ENCODE results near the gene VPS4B.
"Not testable (repeated sequence)": the region's sequence is repeated elsewhere in the genome, so short reads cannot be mapped to it uniquely, and the experiment has no call there.

VPS4B gene

GRCh38 chr18:63457977-63458376, 35.7 kb upstream of the VPS4B start:
- no peak for TF ChIP-seq CTCF (IDR thresholded peaks at IDR 0.05; ENCODE audit: low read depth, low read length, missing control alignments)
- DNase-seq (ENCODE audit: low read depth), result no peak

GRCh38 chr18:63454497-63454896, 32.2 kb upstream of the VPS4B start:
- TF ChIP-seq CTCF (IDR thresholded peaks at IDR 0.05; ENCODE audit: low read depth, low read length, missing control alignments), result no peak
- no peak for DNase-seq (ENCODE audit: low read depth)
- no peak overlapping the region for H3K4me3 ChIP-seq (ENCODE audit: low read depth, low read length)

More at GRCh38 chr18:63457977-63458376, 35.7 kb upstream of the VPS4B start:
- no peak overlapping the region for H3K4me3 ChIP-seq (ENCODE audit: low read depth, low read length)

GRCh38 chr18:63452751-63453150, 30.5 kb upstream of the VPS4B start:
- H3K4me3 ChIP-seq (ENCODE audit: low read depth, low read length); DNase-seq (ENCODE audit: low read depth): not testable (repeated sequence)

- H3K4me3 ChIP-seq (ENCODE audit: low read depth, low read length), result no peak overlapping the region
- no peak for DNase-seq (ENCODE audit: low read depth)
- TF ChIP-seq CTCF (IDR thresholded peaks at IDR 0.05; ENCODE audit: low read depth, low read length, missing control alignments), result no peak
Observed at GRCh38 chr18:63451799-63452660, 29.8 kb upstream of the VPS4B start.

- TF ChIP-seq CTCF (IDR thresholded peaks at IDR 0.05; ENCODE audit: low read depth, low read length, missing control alignments), result no peak
- H3K4me3 ChIP-seq (ENCODE audit: low read depth, low read length), result no peak overlapping the region
- DNase-seq (ENCODE audit: low read depth), result no peak
Observed at GRCh38 chr18:63449426-63449825, 27.1 kb upstream of the VPS4B start.

- no peak for DNase-seq (ENCODE audit: low read depth)
- no peak overlapping the region for H3K4me3 ChIP-seq (ENCODE audit: low read depth, low read length)
- no peak for TF ChIP-seq CTCF (IDR thresholded peaks at IDR 0.05; ENCODE audit: low read depth, low read length, missing control alignments)
Observed at GRCh38 chr18:63447066-63447465, 24.8 kb upstream of the VPS4B start.

- no peak overlapping the region for H3K4me3 ChIP-seq (ENCODE audit: low read depth, low read length)
- no peak for TF ChIP-seq CTCF (IDR thresholded peaks at IDR 0.05; ENCODE audit: low read depth, low read length, missing control alignments)
- DNase-seq (ENCODE audit: low read depth), result no peak
Observed at GRCh38 chr18:63446266-63446665, 24.0 kb upstream of the VPS4B start.
